Measurements from ENCODE around the gene DENND6B. TPM values are rescaled to one million over a fixed set of nuclear protein-coding genes. Genes with fewer than 3 reads are reported as not detected.
A peak's percentile ranks its signal among the peaks of the same experiment; 100 is the strongest.

DENND6B gene
- total RNA-seq, 1 experiment from 2014 or later: 4.0 TPM

GRCh38 chr22:50339945-50340879, 13.4 kb upstream of the DENND6B start:
- POLR2A ChIA-PET: interaction anchor here (0.7 to 2.9 kb wide), 3 partner anchors 11 to 89 kb away, joined by 3 to 26 read pairs (median 3); partner anchors contain the start of gene HDAC10
- Mint-ChIP-seq H3K4me3 (ENCODE audit: unreplicated experiment) (no peak overlapping the region), H3K9me3 (ENCODE audit: unreplicated experiment) (no peaks in the 10 kb centered on the region), H3K27me3 (ENCODE audit: insufficient read depth, unreplicated experiment) (no peaks in the 10 kb centered on the region), H3K36me3 (ENCODE audit: insufficient read depth, unreplicated experiment) (no peaks in the 10 kb centered on the region), H3K27ac (ENCODE audit: low read depth, unreplicated experiment) (no peak overlapping the region), H3K4me1 (ENCODE audit: insufficient read depth, unreplicated experiment) (no peaks in the 10 kb centered on the region)
- CTCF ChIA-PET: interaction anchor here (0.6 to 2.6 kb wide), 12 partner anchors 8 to 98 kb away, joined by 3 to 24 read pairs (median 10); partner anchors contain the start of genes DENND6B, HDAC10 and PLXNB2
- DNase-seq (ENCODE audit: unreplicated experiment): peak; percentile 13
- intact Hi-C loops (cut with micrococcal nuclease): loop anchor here (5.0 kb wide), 1 partner anchor 193 kb away; no protein-coding TSS in a partner anchor
- BruUV-seq (replicated peaks): no TSS peak
- no peak for TF ChIP-seq CTCF (IDR thresholded peaks at IDR 0.05; ENCODE audit: unreplicated experiment)

GRCh38 chr22:50338860-50339462, 12.1 kb upstream of the DENND6B start:
- Mint-ChIP-seq H3K4me3 (ENCODE audit: unreplicated experiment) (no peak overlapping the region), H3K27ac (ENCODE audit: low read depth, unreplicated experiment) (no peak overlapping the region), H3K9me3 (ENCODE audit: unreplicated experiment) (no peaks in the 10 kb centered on the region), H3K36me3 (ENCODE audit: insufficient read depth, unreplicated experiment) (no peaks in the 10 kb centered on the region), H3K27me3 (ENCODE audit: insufficient read depth, unreplicated experiment) (no peaks in the 10 kb centered on the region), H3K4me1 (ENCODE audit: insufficient read depth, unreplicated experiment) (no peaks in the 10 kb centered on the region)
- no peak for DNase-seq (ENCODE audit: unreplicated experiment)
- intact Hi-C loops (cut with micrococcal nuclease): no loop called here
- no peak for TF ChIP-seq CTCF (IDR thresholded peaks at IDR 0.05; ENCODE audit: unreplicated experiment)
- POLR2A ChIA-PET: no interaction called here
- no TSS peak for BruUV-seq (replicated peaks)
- CTCF ChIA-PET: no interaction called here

- Mint-ChIP-seq H3K4me1 (ENCODE audit: insufficient read depth, unreplicated experiment) (no peaks in the 10 kb centered on the region), H3K4me3 (ENCODE audit: unreplicated experiment) (no peak overlapping the region), H3K36me3 (ENCODE audit: insufficient read depth, unreplicated experiment) (no peaks in the 10 kb centered on the region), H3K27me3 (ENCODE audit: insufficient read depth, unreplicated experiment) (no peaks in the 10 kb centered on the region), H3K27ac (ENCODE audit: low read depth, unreplicated experiment) (no peak overlapping the region), H3K9me3 (ENCODE audit: unreplicated experiment) (no peaks in the 10 kb centered on the region)
- intact Hi-C loops (cut with micrococcal nuclease): no loop called here
- TF ChIP-seq CTCF (IDR thresholded peaks at IDR 0.05; ENCODE audit: unreplicated experiment): no peak
- no peak for DNase-seq (ENCODE audit: unreplicated experiment)
- POLR2A ChIA-PET: no interaction called here
- no TSS peak for BruUV-seq (replicated peaks)
- CTCF ChIA-PET: no interaction called here
Measured at GRCh38 chr22:50338042-50338573, 11.3 kb upstream of the DENND6B start.
